Renal pelvis (tissue), 3 donors: ENCODE results near the gene ATF7IP2. TPM values are rescaled to one million over a fixed set of nuclear protein-coding genes. Genes with fewer than 3 reads are reported as not detected.

Experiments used
- polyA plus RNA-seq, 3 donors: library from polyadenylated mRNA; unstranded; fragments of 120-200 nt; gene quantifications; one replicate each; pipeline ENCODE4 v1.2.1, GENCODE V29; 2013; ENCODE audit not compliant: insufficient read length in 3 of 3

The ATF7IP2 gene
- polyA plus RNA-seq, 3 donors: 16.9 to 25.4 (median 25.1) TPM

Other genes starting within 250 kb of the ATF7IP2 start
- 1 to 10 TPM; 6.5 to 7.5 (median 6.6) TPM for gene GRIN2A, start 203.6 kb upstream of the ATF7IP2 start, polyA plus RNA-seq
- gene EMP2, start 194.5 kb downstream of the ATF7IP2 start, polyA plus RNA-seq: 10 to 100 TPM; 18.1 to 22.7 (median 20.4) TPM